ENCODE measurements around the gene DPP3.

GRCh38 chr11:66451663-66452062, 28.6 kb upstream of the DPP3 start:
- TF ChIP-seq CTCF (IDR thresholded peaks at IDR 0.05) = no peak
- no peak for TF ChIP-seq POLR2A (IDR thresholded peaks at IDR 0.05)
- TF ChIP-seq POLR2AphosphoS5 (IDR thresholded peaks at IDR 0.05) = no peak

Measured in transverse colon (tissue), 4 donors.